ENCODE measurements around the gene CCN5.

CCN5 gene

GRCh38 chr20:44765091-44765490 is 49.9 kb downstream of the CCN5 start:
- no peaks in the 10 kb centered on the region for H3K36me3 ChIP-seq (ENCODE audit: control insufficient read depth, insufficient read depth, low read length)
- no peak overlapping the region for H3K4me3 ChIP-seq (ENCODE audit: low read length)
- H3K9ac ChIP-seq (ENCODE audit: low read length): no peak overlapping the region
- H3K27ac ChIP-seq (ENCODE audit: low read depth, low read length): no peak overlapping the region
- H3K4me1 ChIP-seq (ENCODE audit: control insufficient read depth, insufficient read depth, low read length): no peaks in the 10 kb centered on the region
- no peaks in the 10 kb centered on the region for H3K27me3 ChIP-seq (ENCODE audit: control insufficient read depth, insufficient read depth, low read length)

- no peak overlapping the region for H3K4me3 ChIP-seq (ENCODE audit: low read length)
- H3K27ac ChIP-seq (ENCODE audit: low read depth, low read length): no peak overlapping the region
- peaks cover 1% of the 10 kb centered on the region for H3K27me3 ChIP-seq (ENCODE audit: control insufficient read depth, insufficient read depth, low read length)
These were observed 50.7 kb downstream of the CCN5 start for GRCh38 chr20:44765701-44766347.

GRCh38 chr20:44768256-44768655 is 53.1 kb downstream of the CCN5 start:
- H3K4me1 ChIP-seq (ENCODE audit: control insufficient read depth, insufficient read depth, low read length): no peaks in the 10 kb centered on the region
- peaks cover 2% of the 10 kb centered on the region for H3K27me3 ChIP-seq (ENCODE audit: control insufficient read depth, insufficient read depth, low read length)
- no peaks in the 10 kb centered on the region for H3K36me3 ChIP-seq (ENCODE audit: control insufficient read depth, insufficient read depth, low read length)
- no peak overlapping the region for H3K27ac ChIP-seq (ENCODE audit: low read depth, low read length)
- no peak overlapping the region for H3K9ac ChIP-seq (ENCODE audit: low read length)
- no peak overlapping the region for H3K4me3 ChIP-seq (ENCODE audit: low read length)

More at GRCh38 chr20:44765701-44766347, 50.7 kb downstream of the CCN5 start:
- Histone ChIP-seq H3K9ac (ENCODE audit: low read length) (no peak overlapping the region), H3K36me3 (ENCODE audit: control insufficient read depth, insufficient read depth, low read length) (no peaks in the 10 kb centered on the region), H3K4me1 (ENCODE audit: control insufficient read depth, insufficient read depth, low read length) (no peaks in the 10 kb centered on the region)

GRCh38 chr20:44768854-44769480 is 53.8 kb downstream of the CCN5 start:
- peaks cover 2% of the 10 kb centered on the region for H3K27me3 ChIP-seq (ENCODE audit: control insufficient read depth, insufficient read depth, low read length)
- H3K4me3 ChIP-seq (ENCODE audit: low read length): no peak overlapping the region
- no peak overlapping the region for H3K27ac ChIP-seq (ENCODE audit: low read depth, low read length)
- H3K4me1 ChIP-seq (ENCODE audit: control insufficient read depth, insufficient read depth, low read length): no peaks in the 10 kb centered on the region
- H3K36me3 ChIP-seq (ENCODE audit: control insufficient read depth, insufficient read depth, low read length): no peaks in the 10 kb centered on the region
- H3K9ac ChIP-seq (ENCODE audit: low read length): no peak overlapping the region

GRCh38 chr20:44769481-44769863 is 54.3 kb downstream of the CCN5 start:
- no peak overlapping the region for H3K27ac ChIP-seq (ENCODE audit: low read depth, low read length)
- H3K4me3 ChIP-seq (ENCODE audit: low read length): no peak overlapping the region
- H3K36me3 ChIP-seq (ENCODE audit: control insufficient read depth, insufficient read depth, low read length): no peaks in the 10 kb centered on the region
- H3K9ac ChIP-seq (ENCODE audit: low read length): no peak overlapping the region
- H3K27me3 ChIP-seq (ENCODE audit: control insufficient read depth, insufficient read depth, low read length): peaks cover 2% of the 10 kb centered on the region
- H3K4me1 ChIP-seq (ENCODE audit: control insufficient read depth, insufficient read depth, low read length): no peaks in the 10 kb centered on the region

GRCh38 chr20:44770484-44771171 is 55.5 kb downstream of the CCN5 start:
- no peak overlapping the region for H3K27ac ChIP-seq (ENCODE audit: low read depth, low read length)
- no peak overlapping the region for H3K9ac ChIP-seq (ENCODE audit: low read length)
- H3K4me1 ChIP-seq (ENCODE audit: control insufficient read depth, insufficient read depth, low read length): no peaks in the 10 kb centered on the region
- H3K36me3 ChIP-seq (ENCODE audit: control insufficient read depth, insufficient read depth, low read length): no peaks in the 10 kb centered on the region
- H3K27me3 ChIP-seq (ENCODE audit: control insufficient read depth, insufficient read depth, low read length): peaks cover 2% of the 10 kb centered on the region
- H3K4me3 ChIP-seq (ENCODE audit: low read length): no peak overlapping the region

- Histone ChIP-seq H3K4me3 (ENCODE audit: low read length) (no peak overlapping the region), H3K27me3 (ENCODE audit: control insufficient read depth, insufficient read depth, low read length) (peaks cover 2% of the 10 kb centered on the region), H3K36me3 (ENCODE audit: control insufficient read depth, insufficient read depth, low read length) (no peaks in the 10 kb centered on the region), H3K4me1 (ENCODE audit: control insufficient read depth, insufficient read depth, low read length) (no peaks in the 10 kb centered on the region), H3K27ac (ENCODE audit: low read depth, low read length) (no peak overlapping the region), H3K9ac (ENCODE audit: low read length) (no peak overlapping the region)
These were observed 56.0 kb downstream of the CCN5 start for GRCh38 chr20:44771172-44771535.

GRCh38 chr20:44772636-44773035 is 57.5 kb downstream of the CCN5 start:
- H3K27ac ChIP-seq (ENCODE audit: low read depth, low read length): no peak overlapping the region
- H3K4me3 ChIP-seq (ENCODE audit: low read length): no peak overlapping the region
- H3K27me3 ChIP-seq (ENCODE audit: control insufficient read depth, insufficient read depth, low read length): peaks cover 2% of the 10 kb centered on the region

GRCh38 chr20:44773070-44773829 is 58.1 kb downstream of the CCN5 start:
- peaks cover 2% of the 10 kb centered on the region for H3K27me3 ChIP-seq (ENCODE audit: control insufficient read depth, insufficient read depth, low read length)
- no peak overlapping the region for H3K4me3 ChIP-seq (ENCODE audit: low read length)
- H3K27ac ChIP-seq (ENCODE audit: low read depth, low read length): no peak overlapping the region
- no peaks in the 10 kb centered on the region for H3K4me1 ChIP-seq (ENCODE audit: control insufficient read depth, insufficient read depth, low read length)
- H3K36me3 ChIP-seq (ENCODE audit: control insufficient read depth, insufficient read depth, low read length): no peaks in the 10 kb centered on the region
- H3K9ac ChIP-seq (ENCODE audit: low read length): no peak overlapping the region

More at GRCh38 chr20:44772636-44773035, 57.5 kb downstream of the CCN5 start:
- Histone ChIP-seq H3K4me1 (ENCODE audit: control insufficient read depth, insufficient read depth, low read length) (no peaks in the 10 kb centered on the region), H3K36me3 (ENCODE audit: control insufficient read depth, insufficient read depth, low read length) (no peaks in the 10 kb centered on the region), H3K9ac (ENCODE audit: low read length) (no peak overlapping the region)

- Histone ChIP-seq H3K4me3 (ENCODE audit: low read length) (no peak overlapping the region), H3K36me3 (ENCODE audit: control insufficient read depth, insufficient read depth, low read length) (no peaks in the 10 kb centered on the region), H3K4me1 (ENCODE audit: control insufficient read depth, insufficient read depth, low read length) (no peaks in the 10 kb centered on the region), H3K27me3 (ENCODE audit: control insufficient read depth, insufficient read depth, low read length) (no peaks in the 10 kb centered on the region), H3K27ac (ENCODE audit: low read depth, low read length) (no peak overlapping the region), H3K9ac (ENCODE audit: low read length) (no peak overlapping the region)
These were observed 61.8 kb downstream of the CCN5 start for GRCh38 chr20:44776980-44777379.
